ENCODE results near the gene TOM1. TPM values are rescaled to one million over a fixed set of nuclear protein-coding genes. Genes with fewer than 3 reads are reported as not detected.

Gene TOM1
- polyA plus RNA-seq, 1 of the 3 experiments (the other 2 are of a cell fraction): 26.9 TPM

DNA sequence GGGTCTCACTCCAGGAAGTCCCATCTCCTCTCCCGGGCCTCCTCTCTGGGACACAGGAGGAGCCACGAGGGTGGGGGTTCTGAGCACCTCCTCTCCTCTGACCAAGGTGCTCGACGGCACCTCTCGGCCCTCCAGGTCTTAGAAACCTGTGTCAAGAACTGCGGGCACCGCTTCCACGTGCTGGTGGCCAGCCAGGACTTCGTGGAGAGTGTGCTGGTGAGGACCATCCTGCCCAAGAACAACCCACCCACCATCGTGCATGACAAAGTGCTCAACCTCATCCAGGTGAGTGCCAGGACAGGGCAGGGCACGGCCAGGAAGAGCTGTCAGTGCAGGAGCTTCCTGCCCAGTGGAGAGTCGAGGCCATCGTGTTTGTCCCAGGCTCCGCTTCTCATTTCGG lies 23.2 kb downstream of the TOM1 start (continued):
- TF ChIP-seq, protein P1, sequence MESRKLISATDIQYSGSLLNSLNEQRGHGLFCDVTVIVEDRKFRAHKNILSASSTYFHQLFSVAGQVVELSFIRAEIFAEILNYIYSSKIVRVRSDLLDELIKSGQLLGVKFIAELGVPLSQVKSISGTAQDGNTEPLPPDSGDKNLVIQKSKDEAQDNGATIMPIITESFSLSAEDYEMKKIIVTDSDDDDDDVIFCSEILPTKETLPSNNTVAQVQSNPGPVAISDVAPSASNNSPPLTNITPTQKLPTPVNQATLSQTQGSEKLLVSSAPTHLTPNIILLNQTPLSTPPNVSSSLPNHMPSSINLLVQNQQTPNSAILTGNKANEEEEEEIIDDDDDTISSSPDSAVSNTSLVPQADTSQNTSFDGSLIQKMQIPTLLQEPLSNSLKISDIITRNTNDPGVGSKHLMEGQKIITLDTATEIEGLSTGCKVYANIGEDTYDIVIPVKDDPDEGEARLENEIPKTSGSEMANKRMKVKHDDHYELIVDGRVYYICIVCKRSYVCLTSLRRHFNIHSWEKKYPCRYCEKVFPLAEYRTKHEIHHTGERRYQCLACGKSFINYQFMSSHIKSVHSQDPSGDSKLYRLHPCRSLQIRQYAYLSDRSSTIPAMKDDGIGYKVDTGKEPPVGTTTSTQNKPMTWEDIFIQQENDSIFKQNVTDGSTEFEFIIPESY (IDR thresholded peaks at IDR 0.05; ENCODE audit: borderline replicate concordance, low read depth): no peak
- TF ChIP-seq EZH2phosphoT487 (IDR thresholded peaks at IDR 0.05; ENCODE audit: borderline replicate concordance, low read depth): no peak
- TF ChIP-seq RAD21 (IDR thresholded peaks at IDR 0.05; ENCODE audit: low read length): no peak

DNA sequence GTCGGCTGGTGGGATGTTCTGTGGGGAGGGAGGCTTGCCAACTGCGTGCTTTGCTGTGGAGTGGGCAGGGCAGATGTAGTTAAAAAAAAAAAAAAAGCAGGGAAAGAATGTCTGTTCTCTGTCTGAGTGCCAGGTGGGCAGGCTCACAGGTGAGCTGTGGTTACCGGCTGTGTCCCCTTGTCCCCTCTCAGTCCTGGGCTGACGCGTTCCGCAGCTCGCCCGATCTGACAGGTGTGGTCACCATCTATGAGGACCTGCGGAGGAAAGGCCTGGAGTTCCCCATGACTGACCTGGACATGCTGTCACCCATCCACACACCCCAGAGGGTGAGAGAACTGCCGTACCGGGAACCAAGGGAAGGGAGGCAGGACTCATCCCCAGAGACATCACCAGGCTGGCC lies 23.6 kb downstream of the TOM1 start:
- no peaks in the 10 kb centered on the region for H4K20me1 ChIP-seq (ENCODE audit: insufficient read depth)
- no peak overlapping the region for H2AFZ ChIP-seq (ENCODE audit: low read depth)
- H3K4me1 ChIP-seq (ENCODE audit: control insufficient read depth in 1 of 2, insufficient read depth in 2 of 2, low read depth in 1 of 2, low read length in 1 of 2): no peaks in the 10 kb centered on the region
- WGBS (ENCODE audit: low lambda C conversion rate): 100% methylated on average over 3 of the region's 11 CpGs
- POLR2A ChIA-PET: no interaction called here
- H3K36me3 ChIP-seq (replicated peaks in 1 of 2; ENCODE audit: control insufficient read depth in 1 of 2, insufficient read depth in 2 of 2, low read length in 1 of 2): peaks cover 25 to 57% of the 10 kb centered on the region in 2 experiments
- DNase-seq: no peak
- no peak overlapping the region for H3K27ac ChIP-seq (ENCODE audit: low read depth in 2 of 2, low read length in 1 of 2)
- no peaks in the 10 kb centered on the region for H3K9me2 ChIP-seq
- no peaks in the 10 kb centered on the region for H3K27me3 ChIP-seq (ENCODE audit: insufficient read depth)
- no peaks in the 10 kb centered on the region for H3K79me2 ChIP-seq (ENCODE audit: insufficient read depth)
- H3K9me3 ChIP-seq: no peaks in the 10 kb centered on the region
- no peak overlapping the region for H3K4me2 ChIP-seq
- H3K9ac ChIP-seq: no peak overlapping the region
- CTCF ChIA-PET: no interaction called here
- no peak overlapping the region for H3K4me3 ChIP-seq (ENCODE audit: low read depth in 2 of 2, low read length in 1 of 2)
- no peaks in the 10 kb centered on the region for H3F3A ChIP-seq (replicated peaks; ENCODE audit: insufficient read depth)
- TF ChIP-seq, protein P2, sequence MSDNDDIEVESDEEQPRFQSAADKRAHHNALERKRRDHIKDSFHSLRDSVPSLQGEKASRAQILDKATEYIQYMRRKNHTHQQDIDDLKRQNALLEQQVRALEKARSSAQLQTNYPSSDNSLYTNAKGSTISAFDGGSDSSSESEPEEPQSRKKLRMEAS (IDR thresholded peaks at IDR 0.05; ENCODE audit: low read depth): no peak
- TF ChIP-seq, protein P1 (IDR thresholded peaks at IDR 0.05; ENCODE audit: borderline replicate concordance, low read depth): no peak
- TF ChIP-seq YY1 (IDR thresholded peaks at IDR 0.05; ENCODE audit: low read depth) (no peak), NRF1 (IDR thresholded peaks at IDR 0.05; ENCODE audit: low read depth, low read length) (no peak), NFIC (IDR thresholded peaks at IDR 0.05; ENCODE audit: borderline replicate concordance) (no peak), FOXM1 (IDR thresholded peaks at IDR 0.05; ENCODE audit: low read depth) (no peak), RAD21 (IDR thresholded peaks at IDR 0.05; ENCODE audit: low read length) (no peak), EP300 (IDR thresholded peaks at IDR 0.05; ENCODE audit: borderline replicate concordance in 1 of 2, low read depth in 1 of 2, low read length in 1 of 2) (no peak), MXI1 (IDR thresholded peaks at IDR 0.05; ENCODE audit: low read depth, low read length) (no peak), FOSL2 (IDR thresholded peaks at IDR 0.05; ENCODE audit: borderline replicate concordance, low read depth) (no peak), JUND (IDR thresholded peaks at IDR 0.05) (no peak), RXRA (IDR thresholded peaks at IDR 0.05; ENCODE audit: borderline replicate concordance, low read depth) (no peak), EZH2phosphoT487 (IDR thresholded peaks at IDR 0.05; ENCODE audit: borderline replicate concordance, low read depth) (no peak), RCOR1 (IDR thresholded peaks at IDR 0.05; ENCODE audit: low read length) (no peak)
- TF ChIP-seq, protein P3, sequence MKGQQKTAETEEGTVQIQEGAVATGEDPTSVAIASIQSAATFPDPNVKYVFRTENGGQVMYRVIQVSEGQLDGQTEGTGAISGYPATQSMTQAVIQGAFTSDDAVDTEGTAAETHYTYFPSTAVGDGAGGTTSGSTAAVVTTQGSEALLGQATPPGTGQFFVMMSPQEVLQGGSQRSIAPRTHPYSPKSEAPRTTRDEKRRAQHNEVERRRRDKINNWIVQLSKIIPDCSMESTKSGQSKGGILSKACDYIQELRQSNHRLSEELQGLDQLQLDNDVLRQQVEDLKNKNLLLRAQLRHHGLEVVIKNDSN (IDR thresholded peaks at IDR 0.05; ENCODE audit: borderline replicate concordance, low read depth): no peak
- TF ChIP-seq, protein P4, sequence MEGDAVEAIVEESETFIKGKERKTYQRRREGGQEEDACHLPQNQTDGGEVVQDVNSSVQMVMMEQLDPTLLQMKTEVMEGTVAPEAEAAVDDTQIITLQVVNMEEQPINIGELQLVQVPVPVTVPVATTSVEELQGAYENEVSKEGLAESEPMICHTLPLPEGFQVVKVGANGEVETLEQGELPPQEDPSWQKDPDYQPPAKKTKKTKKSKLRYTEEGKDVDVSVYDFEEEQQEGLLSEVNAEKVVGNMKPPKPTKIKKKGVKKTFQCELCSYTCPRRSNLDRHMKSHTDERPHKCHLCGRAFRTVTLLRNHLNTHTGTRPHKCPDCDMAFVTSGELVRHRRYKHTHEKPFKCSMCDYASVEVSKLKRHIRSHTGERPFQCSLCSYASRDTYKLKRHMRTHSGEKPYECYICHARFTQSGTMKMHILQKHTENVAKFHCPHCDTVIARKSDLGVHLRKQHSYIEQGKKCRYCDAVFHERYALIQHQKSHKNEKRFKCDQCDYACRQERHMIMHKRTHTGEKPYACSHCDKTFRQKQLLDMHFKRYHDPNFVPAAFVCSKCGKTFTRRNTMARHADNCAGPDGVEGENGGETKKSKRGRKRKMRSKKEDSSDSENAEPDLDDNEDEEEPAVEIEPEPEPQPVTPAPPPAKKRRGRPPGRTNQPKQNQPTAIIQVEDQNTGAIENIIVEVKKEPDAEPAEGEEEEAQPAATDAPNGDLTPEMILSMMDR (IDR thresholded peaks at IDR 0.05): no peak
- TF ChIP-seq, protein P5, sequence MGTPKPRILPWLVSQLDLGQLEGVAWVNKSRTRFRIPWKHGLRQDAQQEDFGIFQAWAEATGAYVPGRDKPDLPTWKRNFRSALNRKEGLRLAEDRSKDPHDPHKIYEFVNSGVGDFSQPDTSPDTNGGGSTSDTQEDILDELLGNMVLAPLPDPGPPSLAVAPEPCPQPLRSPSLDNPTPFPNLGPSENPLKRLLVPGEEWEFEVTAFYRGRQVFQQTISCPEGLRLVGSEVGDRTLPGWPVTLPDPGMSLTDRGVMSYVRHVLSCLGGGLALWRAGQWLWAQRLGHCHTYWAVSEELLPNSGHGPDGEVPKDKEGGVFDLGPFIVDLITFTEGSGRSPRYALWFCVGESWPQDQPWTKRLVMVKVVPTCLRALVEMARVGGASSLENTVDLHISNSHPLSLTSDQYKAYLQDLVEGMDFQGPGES (IDR thresholded peaks at IDR 0.05; ENCODE audit: low read depth, low read length): no peak

Data from SK-N-SH (cell line).